ENCODE measurements around the gene PHF23.
A peak's percentile ranks its signal among the peaks of the same experiment; 100 is the strongest.

PHF23 gene

GRCh38 chr17:7219229-7219811, 19.9 kb downstream of the PHF23 start:
- Histone ChIP-seq H3K4me1 (ENCODE audit: insufficient read depth, low read length) (peaks cover 75% of the 10 kb centered on the region), H3K79me2 (ENCODE audit: insufficient read depth, low read length) (peaks cover 39% of the 10 kb centered on the region), H3K9me3 (ENCODE audit: insufficient read depth, low read length, severe bottlenecking) (no peaks in the 10 kb centered on the region), H3K27me3 (ENCODE audit: insufficient read depth, low read length, poor library complexity) (no peaks in the 10 kb centered on the region), H4K20me1 (ENCODE audit: insufficient read depth, low read length) (peaks cover 35% of the 10 kb centered on the region), H3K4me2 (ENCODE audit: insufficient read depth, low read length) (peak overlapping the region; percentile 88), H3K9ac (ENCODE audit: low read depth, low read length) (peak overlapping the region; percentile 89), H3K36me3 (ENCODE audit: insufficient read depth, low read length) (peaks cover 38% of the 10 kb centered on the region), H3K27ac (ENCODE audit: low read length) (peak overlapping the region; percentile 91), H2AFZ (ENCODE audit: low read depth, low read length) (peak overlapping the region; percentile 62), H3K4me3 (ENCODE audit: low read depth in 1 of 2, low read length in 2 of 2) (peak overlapping the region; percentile 67 to 85; a peak in 3 of 4 replicates)
- TF ChIP-seq CTCF (IDR thresholded peaks at IDR 0.05; ENCODE audit: borderline replicate concordance, extremely low read depth, low read length, poor library complexity, severe bottlenecking) = no peak
- no peak for TF ChIP-seq EZH2 (IDR thresholded peaks at IDR 0.05; ENCODE audit: borderline replicate concordance, low read depth, low read length, severe bottlenecking)
- no peak for DNase-seq
- ATAC-seq (ENCODE audit: insufficient read depth, low read depth) = no peak

- H3K36me3 ChIP-seq (ENCODE audit: insufficient read depth, low read length) = peaks cover 32% of the 10 kb centered on the region
- peaks cover 80% of the 10 kb centered on the region for H3K4me1 ChIP-seq (ENCODE audit: insufficient read depth, low read length)
- H3K27me3 ChIP-seq (ENCODE audit: insufficient read depth, low read length, poor library complexity) = no peaks in the 10 kb centered on the region
- H3K27ac ChIP-seq (ENCODE audit: low read length) = peak overlapping the region; percentile 91
- H3K79me2 ChIP-seq (ENCODE audit: insufficient read depth, low read length) = peaks cover 39% of the 10 kb centered on the region
- no peak for TF ChIP-seq EZH2 (IDR thresholded peaks at IDR 0.05; ENCODE audit: borderline replicate concordance, low read depth, low read length, severe bottlenecking)
- no peak for TF ChIP-seq CTCF (IDR thresholded peaks at IDR 0.05; ENCODE audit: borderline replicate concordance, extremely low read depth, low read length, poor library complexity, severe bottlenecking)
- no peak overlapping the region for H2AFZ ChIP-seq (ENCODE audit: low read depth, low read length)
- H3K4me2 ChIP-seq (ENCODE audit: insufficient read depth, low read length) = peak overlapping the region; percentile 88
- no peaks in the 10 kb centered on the region for H3K9me3 ChIP-seq (ENCODE audit: insufficient read depth, low read length, severe bottlenecking)
- H3K4me3 ChIP-seq (ENCODE audit: low read depth in 1 of 2, low read length in 2 of 2) = no peak overlapping the region
- peak overlapping the region; percentile 89; the same call in 1 of the 2 replicates for H3K9ac ChIP-seq (ENCODE audit: low read depth, low read length)
- H4K20me1 ChIP-seq (ENCODE audit: insufficient read depth, low read length) = peaks cover 29% of the 10 kb centered on the region
- no peak for DNase-seq
- ATAC-seq (ENCODE audit: insufficient read depth, low read depth) = no peak
Observed at GRCh38 chr17:7218758-7219157, 20.5 kb downstream of the PHF23 start.

GRCh38 chr17:7218166-7218565, 21.1 kb downstream of the PHF23 start:
- Histone ChIP-seq H3K79me2 (ENCODE audit: insufficient read depth, low read length) (peaks cover 39% of the 10 kb centered on the region), H3K4me2 (ENCODE audit: insufficient read depth, low read length) (peak overlapping the region; percentile 51), H3K4me1 (ENCODE audit: insufficient read depth, low read length) (peaks cover 83% of the 10 kb centered on the region), H3K4me3 (ENCODE audit: low read depth in 1 of 2, low read length in 2 of 2) (peak overlapping the region in 1 of 2 experiments; percentile 48; a peak in 1 of 4 replicates), H3K27ac (ENCODE audit: low read length) (peak overlapping the region; percentile 55; the same call in 1 of the 2 replicates), H2AFZ (ENCODE audit: low read depth, low read length) (peak overlapping the region; percentile 58; the same call in 1 of the 2 replicates), H4K20me1 (ENCODE audit: insufficient read depth, low read length) (peaks cover 23% of the 10 kb centered on the region), H3K36me3 (ENCODE audit: insufficient read depth, low read length) (peaks cover 26% of the 10 kb centered on the region), H3K27me3 (ENCODE audit: insufficient read depth, low read length, poor library complexity) (no peaks in the 10 kb centered on the region), H3K9ac (ENCODE audit: low read depth, low read length) (peak overlapping the region; percentile 28), H3K9me3 (ENCODE audit: insufficient read depth, low read length, severe bottlenecking) (no peaks in the 10 kb centered on the region)
- TF ChIP-seq EZH2 (IDR thresholded peaks at IDR 0.05; ENCODE audit: borderline replicate concordance, low read depth, low read length, severe bottlenecking) = no peak
- TF ChIP-seq CTCF (IDR thresholded peaks at IDR 0.05; ENCODE audit: borderline replicate concordance, extremely low read depth, low read length, poor library complexity, severe bottlenecking) = no peak
- no peak for ATAC-seq (ENCODE audit: insufficient read depth, low read depth)
- DNase-seq = no peak

All from DND-41 (cell line).